Panc1 (cell line): ENCODE measurements around the gene TMEM217. TPM values are rescaled to one million over a fixed set of nuclear protein-coding genes. Genes with fewer than 3 reads are reported as not detected.

Experiments
- ATAC-seq: fragments of 200-7000 bp; cut with Tn5 transposase; 2 replicates; pipeline ENCODE4 v1.9.1; 2020; ENCODE audit warnings: mild to moderate bottlenecking, moderate library complexity
- BruUV-seq: library from RNA; stranded (reverse); fragments of 400-500 nt; replicated peaks from 2 replicates; lab custom pipeline; 2021; lab: Mats Ljungman, UMichigan
- CTCF ChIA-PET: fragments of 300-600 bp; sonication (Branson Sonifier 250); formaldehyde crosslinking; loops from one replicate; lab custom pipeline; 2022; ENCODE audit warnings: antibody characterized with exemption; lab: Charles Lee
- POLR2A ChIA-PET: fragments of 300-600 bp; sonication (Branson Sonifier 250); formaldehyde crosslinking; loops from one replicate; lab custom pipeline; 2022; ENCODE audit warnings: antibody characterized with exemption; lab: Charles Lee
- DNase-seq: peaks from one replicate; pipeline ENCODE4 v3.0.0-alpha.2; 2010; ENCODE audit warnings: low read depth, low spot score
- H3K27ac ChIP-seq: 2 replicates; pipeline ENCODE4 v1.5.1; 2011; ENCODE audit warnings: mild to moderate bottlenecking, low read length, inconsistent platforms
- H3K27me3 ChIP-seq: fragments of 200-500 bp; sonication (Bioruptor generic); 2 replicates; pipeline ENCODE4 v1.6.0; 2014; ENCODE audit warnings: low read length, inconsistent platforms; ENCODE audit not compliant: control insufficient read depth, insufficient read depth
- H3K36me3 ChIP-seq: fragments of 200-500 bp; sonication (Bioruptor generic); 2 replicates; pipeline ENCODE4 v1.5.1; 2014; ENCODE audit warnings: inconsistent platforms, mild to moderate bottlenecking, low read length, moderate library complexity; ENCODE audit not compliant: control insufficient read depth, insufficient read depth
- H3K4me1 ChIP-seq: 2 replicates; pipeline ENCODE4 v1.5.1; 2011; ENCODE audit warnings: inconsistent platforms, mild to moderate bottlenecking, low read length, moderate library complexity; ENCODE audit not compliant: control insufficient read depth, insufficient read depth
- H3K4me3 ChIP-seq, 2 experiments: 2 replicates each; pipeline ENCODE4 v1.5.1; 2011 to 2012; ENCODE audit warnings: low read depth in 2 of 2, low read length in 2 of 2, mild to moderate bottlenecking in 2 of 2, inconsistent platforms in 1 of 2, moderate library complexity in 1 of 2
- H3K9me3 ChIP-seq: fragments of 200-500 bp; sonication (Bioruptor generic); 2 replicates; pipeline ENCODE4 v1.5.1; 2014; ENCODE audit warnings: low read depth, mild to moderate bottlenecking, inconsistent platforms, low read length, moderate library complexity; ENCODE audit not compliant: control insufficient read depth, insufficient read depth
- POLR2AphosphoS5 ChIP-seq: IDR thresholded peaks from 2 replicates; pipeline ENCODE4 v1.6.1; 2012; ENCODE audit warnings: mild to moderate bottlenecking, low read depth, low read length, moderate library complexity
- SIN3A ChIP-seq: IDR thresholded peaks from 2 replicates; pipeline ENCODE4 v1.6.1; 2012; ENCODE audit warnings: low read depth, mild to moderate bottlenecking, low read length, moderate library complexity, borderline replicate concordance; ENCODE audit not compliant: insufficient read depth
- TCF7L2 ChIP-seq: IDR thresholded peaks from 2 replicates; pipeline ENCODE4 v1.6.1; 2011; ENCODE audit warnings: mild to moderate bottlenecking, low read depth, low read length, inconsistent platforms
- in situ Hi-C: cut with HindIII; loops from 2 replicates; pipeline ENCODE4 v1.10.0; 2016; ENCODE audit warnings: low sequenced_read_pairs, low pct_unique_long_range_greater_than_20kb
- intact Hi-C: fragments of 100-400 bp; cut with micrococcal nuclease; formaldehyde crosslinking; loops from one replicate; pipeline ENCODE4 v1.10.0; 2022; ENCODE audit not compliant: unreplicated experiment
- total RNA-seq: library from RNA; stranded (reverse); gene quantifications from one replicate; pipeline ENCODE4 v1.2.1, GENCODE V29; 2021; ENCODE audit not compliant: unreplicated experiment
- TF ChIP-seq, protein P1 (sequence below), 2 experiments: IDR thresholded peaks; 2 replicates each; pipeline ENCODE4 v1.6.1; 2011 to 2012; ENCODE audit warnings: low read depth in 2 of 2, control low read depth in 1 of 2, low read length in 1 of 2, mild to moderate bottlenecking in 1 of 2, moderate library complexity in 1 of 2; ENCODE audit not compliant: insufficient read depth in 1 of 2
- TF ChIP-seq, protein P2 (sequence below): fragments of 450-650 bp; IDR thresholded peaks from 2 replicates; pipeline ENCODE4 v1.5.1; 2017; ENCODE audit warnings: mild to moderate bottlenecking

TMEM217 gene
- total RNA-seq, 1 experiment from 2014 or later = 4.0 TPM

DNA sequence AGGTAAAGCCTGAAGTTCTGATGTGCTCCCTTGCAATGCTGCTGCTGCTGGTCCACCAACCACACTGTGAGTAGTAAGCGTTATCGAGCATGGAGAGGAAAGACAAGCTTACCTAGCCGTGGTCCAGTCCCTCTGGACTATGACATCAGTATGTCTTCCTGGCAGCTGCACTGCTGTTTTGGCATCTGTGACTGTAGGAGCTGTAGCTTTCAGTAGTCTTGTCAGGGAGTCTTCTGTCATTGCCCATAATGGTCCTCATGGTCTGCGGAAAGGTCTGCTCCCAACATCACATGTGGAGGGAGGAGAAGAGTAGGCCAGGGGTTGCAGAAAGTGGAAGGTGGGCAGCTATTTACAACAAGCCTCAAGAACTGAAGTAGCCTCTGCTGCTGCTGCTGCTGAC, 26.8 kb upstream of the TMEM217 start:
- TF ChIP-seq, protein P1, sequence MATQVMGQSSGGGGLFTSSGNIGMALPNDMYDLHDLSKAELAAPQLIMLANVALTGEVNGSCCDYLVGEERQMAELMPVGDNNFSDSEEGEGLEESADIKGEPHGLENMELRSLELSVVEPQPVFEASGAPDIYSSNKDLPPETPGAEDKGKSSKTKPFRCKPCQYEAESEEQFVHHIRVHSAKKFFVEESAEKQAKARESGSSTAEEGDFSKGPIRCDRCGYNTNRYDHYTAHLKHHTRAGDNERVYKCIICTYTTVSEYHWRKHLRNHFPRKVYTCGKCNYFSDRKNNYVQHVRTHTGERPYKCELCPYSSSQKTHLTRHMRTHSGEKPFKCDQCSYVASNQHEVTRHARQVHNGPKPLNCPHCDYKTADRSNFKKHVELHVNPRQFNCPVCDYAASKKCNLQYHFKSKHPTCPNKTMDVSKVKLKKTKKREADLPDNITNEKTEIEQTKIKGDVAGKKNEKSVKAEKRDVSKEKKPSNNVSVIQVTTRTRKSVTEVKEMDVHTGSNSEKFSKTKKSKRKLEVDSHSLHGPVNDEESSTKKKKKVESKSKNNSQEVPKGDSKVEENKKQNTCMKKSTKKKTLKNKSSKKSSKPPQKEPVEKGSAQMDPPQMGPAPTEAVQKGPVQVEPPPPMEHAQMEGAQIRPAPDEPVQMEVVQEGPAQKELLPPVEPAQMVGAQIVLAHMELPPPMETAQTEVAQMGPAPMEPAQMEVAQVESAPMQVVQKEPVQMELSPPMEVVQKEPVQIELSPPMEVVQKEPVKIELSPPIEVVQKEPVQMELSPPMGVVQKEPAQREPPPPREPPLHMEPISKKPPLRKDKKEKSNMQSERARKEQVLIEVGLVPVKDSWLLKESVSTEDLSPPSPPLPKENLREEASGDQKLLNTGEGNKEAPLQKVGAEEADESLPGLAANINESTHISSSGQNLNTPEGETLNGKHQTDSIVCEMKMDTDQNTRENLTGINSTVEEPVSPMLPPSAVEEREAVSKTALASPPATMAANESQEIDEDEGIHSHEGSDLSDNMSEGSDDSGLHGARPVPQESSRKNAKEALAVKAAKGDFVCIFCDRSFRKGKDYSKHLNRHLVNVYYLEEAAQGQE (IDR thresholded peaks at IDR 0.05; ENCODE audit: insufficient read depth in 1 of 2, low read depth in 2 of 2, low read length in 1 of 2) = no peak
- TF ChIP-seq, protein P2, sequence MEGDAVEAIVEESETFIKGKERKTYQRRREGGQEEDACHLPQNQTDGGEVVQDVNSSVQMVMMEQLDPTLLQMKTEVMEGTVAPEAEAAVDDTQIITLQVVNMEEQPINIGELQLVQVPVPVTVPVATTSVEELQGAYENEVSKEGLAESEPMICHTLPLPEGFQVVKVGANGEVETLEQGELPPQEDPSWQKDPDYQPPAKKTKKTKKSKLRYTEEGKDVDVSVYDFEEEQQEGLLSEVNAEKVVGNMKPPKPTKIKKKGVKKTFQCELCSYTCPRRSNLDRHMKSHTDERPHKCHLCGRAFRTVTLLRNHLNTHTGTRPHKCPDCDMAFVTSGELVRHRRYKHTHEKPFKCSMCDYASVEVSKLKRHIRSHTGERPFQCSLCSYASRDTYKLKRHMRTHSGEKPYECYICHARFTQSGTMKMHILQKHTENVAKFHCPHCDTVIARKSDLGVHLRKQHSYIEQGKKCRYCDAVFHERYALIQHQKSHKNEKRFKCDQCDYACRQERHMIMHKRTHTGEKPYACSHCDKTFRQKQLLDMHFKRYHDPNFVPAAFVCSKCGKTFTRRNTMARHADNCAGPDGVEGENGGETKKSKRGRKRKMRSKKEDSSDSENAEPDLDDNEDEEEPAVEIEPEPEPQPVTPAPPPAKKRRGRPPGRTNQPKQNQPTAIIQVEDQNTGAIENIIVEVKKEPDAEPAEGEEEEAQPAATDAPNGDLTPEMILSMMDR = no peak
- no peak for TF ChIP-seq SIN3A
- TF ChIP-seq POLR2AphosphoS5 = no peak
- no peak for TF ChIP-seq TCF7L2
- Histone ChIP-seq H3K27me3 (no peaks in the 10 kb centered on the region), H3K27ac (no peak overlapping the region), H3K36me3 (peaks cover 6% of the 10 kb centered on the region; the same call in 1 of the 2 replicates), H3K4me3 (no peak overlapping the region), H3K4me1 (no peaks in the 10 kb centered on the region), H3K9me3 (no peaks in the 10 kb centered on the region)
- POLR2A ChIA-PET = no interaction called here
- CTCF ChIA-PET = interaction anchor here (0.6 kb wide), 1 partner anchor 131 kb away, joined by 4 read pairs; no protein-coding TSS in a partner anchor
- BruUV-seq = no TSS peak
- intact Hi-C loops = no loop called here
- in situ Hi-C loops = no loop called here
- ATAC-seq (no peak), DNase-seq (no peak)

DNA sequence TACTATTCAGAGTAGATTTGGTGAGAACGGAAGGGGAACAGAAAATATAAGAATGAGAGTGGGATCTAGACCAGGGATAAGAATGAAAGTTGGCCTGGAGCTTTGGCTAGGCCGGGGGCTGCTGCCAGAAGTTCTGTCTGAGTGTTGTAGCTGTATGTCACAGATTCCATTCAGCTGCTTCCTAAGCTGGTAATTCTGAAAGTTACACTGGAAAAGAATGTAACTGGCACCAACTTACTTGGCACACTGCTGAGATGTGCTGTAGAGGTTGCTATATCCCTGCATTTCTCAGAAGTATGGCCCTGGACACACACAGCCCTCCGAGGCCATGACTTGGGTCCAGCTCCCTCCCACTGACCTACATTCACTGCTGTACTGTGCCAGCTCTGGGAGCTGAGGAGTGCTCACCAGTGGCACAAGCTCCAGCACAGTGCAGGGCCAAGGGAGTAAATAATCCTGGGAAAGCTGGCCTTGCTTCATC, 25.8 kb upstream of the TMEM217 start:
- DNase-seq (no peak), ATAC-seq (no peak)
- H3K9me3 ChIP-seq = no peaks in the 10 kb centered on the region
- H3K27ac ChIP-seq = no peak overlapping the region
- peaks cover 9% of the 10 kb centered on the region; the same call in 1 of the 2 replicates for H3K36me3 ChIP-seq
- H3K4me1 ChIP-seq = no peaks in the 10 kb centered on the region
- TF ChIP-seq POLR2AphosphoS5 (no peak), SIN3A (no peak), TCF7L2 (no peak)
- TF ChIP-seq, protein P2 = no peak
- TF ChIP-seq, protein P1 (IDR thresholded peaks at IDR 0.05; ENCODE audit: insufficient read depth in 1 of 2, low read depth in 2 of 2, low read length in 1 of 2) = no peak
- intact Hi-C loops (no loop called here), in situ Hi-C loops (no loop called here)
- ChIA-PET CTCF (no interaction called here), POLR2A (no interaction called here)
- no TSS peak for BruUV-seq
- no peaks in the 10 kb centered on the region for H3K27me3 ChIP-seq
- no peak overlapping the region for H3K4me3 ChIP-seq
